ENCODE measurements around the gene B3GNT7.
"Not testable (repeated sequence)": the region's sequence is repeated elsewhere in the genome, so short reads cannot be mapped to it uniquely, and the experiment has no call there.

B3GNT7 gene

GRCh38 chr2:231401101-231401500, 5.6 kb downstream of the B3GNT7 start:
- peak; percentile 67 for TF ChIP-seq POLR2AphosphoS5 (IDR thresholded peaks at IDR 0.05; ENCODE audit: low read depth)
- H3K4me3 ChIP-seq (replicated peaks; ENCODE audit: insufficient read depth, low read length); DNase-seq (ENCODE audit: low read depth in 1 of 2, low spot score in 1 of 2); H3K27ac ChIP-seq (replicated peaks); H3K27me3 ChIP-seq (ENCODE audit: insufficient read depth, poor library complexity, severe bottlenecking): not testable (repeated sequence)

- not testable (repeated sequence) for DNase-seq (ENCODE audit: low read depth in 1 of 2, low spot score in 1 of 2); H3K27me3 ChIP-seq (ENCODE audit: insufficient read depth, poor library complexity, severe bottlenecking); H3K4me3 ChIP-seq (replicated peaks; ENCODE audit: insufficient read depth, low read length); H3K27ac ChIP-seq (replicated peaks)
Observed at GRCh38 chr2:231403421-231404182, 8.1 kb downstream of the B3GNT7 start.

GRCh38 chr2:231404183-231404578, 8.7 kb downstream of the B3GNT7 start:
- DNase-seq (ENCODE audit: low read depth in 1 of 2, low spot score in 1 of 2); H3K4me3 ChIP-seq (replicated peaks; ENCODE audit: insufficient read depth, low read length); H3K27me3 ChIP-seq (ENCODE audit: insufficient read depth, poor library complexity, severe bottlenecking); H3K27ac ChIP-seq (replicated peaks): not testable (repeated sequence)

GRCh38 chr2:231405601-231406367, 10.3 kb downstream of the B3GNT7 start:
- not testable (repeated sequence) for DNase-seq (ENCODE audit: low read depth in 1 of 2, low spot score in 1 of 2); H3K4me3 ChIP-seq (replicated peaks; ENCODE audit: insufficient read depth, low read length); H3K27me3 ChIP-seq (ENCODE audit: insufficient read depth, poor library complexity, severe bottlenecking); H3K27ac ChIP-seq (replicated peaks)
- TF ChIP-seq CTCF (IDR thresholded peaks at IDR 0.05; ENCODE audit: insufficient read depth, low read length): peak; percentile 0

GRCh38 chr2:231407686-231408085, 12.2 kb downstream of the B3GNT7 start:
- not testable (repeated sequence) for H3K27ac ChIP-seq (replicated peaks); H3K27me3 ChIP-seq (ENCODE audit: insufficient read depth, poor library complexity, severe bottlenecking); DNase-seq (ENCODE audit: low read depth in 1 of 2, low spot score in 1 of 2)

GRCh38 chr2:231408304-231408703, 12.8 kb downstream of the B3GNT7 start:
- H3K4me3 ChIP-seq (replicated peaks; ENCODE audit: insufficient read depth, low read length); DNase-seq (ENCODE audit: low read depth in 1 of 2, low spot score in 1 of 2); H3K27ac ChIP-seq (replicated peaks); H3K27me3 ChIP-seq (ENCODE audit: insufficient read depth, poor library complexity, severe bottlenecking): not testable (repeated sequence)

More at GRCh38 chr2:231407686-231408085, 12.2 kb downstream of the B3GNT7 start:
- not testable (repeated sequence) for H3K4me3 ChIP-seq (replicated peaks; ENCODE audit: insufficient read depth, low read length)

GRCh38 chr2:231409776-231410175, 14.3 kb downstream of the B3GNT7 start:
- TF ChIP-seq CTCF (IDR thresholded peaks at IDR 0.05; ENCODE audit: insufficient read depth, low read length) (no peak), POLR2AphosphoS5 (IDR thresholded peaks at IDR 0.05; ENCODE audit: low read depth) (no peak), REST (IDR thresholded peaks at IDR 0.05; ENCODE audit: insufficient replicate concordance, low read depth) (no peak), GABPA (IDR thresholded peaks at IDR 0.05; ENCODE audit: low read depth) (no peak), SPI1 (IDR thresholded peaks at IDR 0.05; ENCODE audit: borderline replicate concordance, low read depth) (no peak)
- H3K27ac ChIP-seq (replicated peaks): no peak overlapping the region
- no peak overlapping the region for H3K4me3 ChIP-seq (replicated peaks; ENCODE audit: insufficient read depth, low read length)
- H3K27me3 ChIP-seq (ENCODE audit: insufficient read depth, poor library complexity, severe bottlenecking): no peaks in the 10 kb centered on the region
- DNase-seq (ENCODE audit: low read depth in 1 of 2, low spot score in 1 of 2): no peak
